ENCODE data around the gene OR5B12. TPM values are rescaled to one million over a fixed set of nuclear protein-coding genes. Genes with fewer than 3 reads are reported as not detected.

OR5B12 gene
- polyA plus RNA-seq, 10 donors: not detected

Other genes starting within 250 kb of the OR5B12 start
- gene OR1S2, start 238.1 kb downstream of the OR5B12 start, polyA plus RNA-seq (ENCODE audit: insufficient read length in 10 of 10): not detected
- not detected for gene OR1S1, start 229.5 kb downstream of the OR5B12 start, polyA plus RNA-seq (ENCODE audit: insufficient read length in 10 of 10)
- not detected for gene OR10Q1, start 213.3 kb downstream of the OR5B12 start, polyA plus RNA-seq (ENCODE audit: insufficient read length in 10 of 10)
- not detected for gene OR10W1, start 174.0 kb downstream of the OR5B12 start, polyA plus RNA-seq (ENCODE audit: insufficient read length in 10 of 10)
- not detected for gene OR5B17, start 83.2 kb downstream of the OR5B12 start, polyA plus RNA-seq (ENCODE audit: insufficient read length in 10 of 10)
- not detected for gene OR5B3, start 35.4 kb downstream of the OR5B12 start, polyA plus RNA-seq (ENCODE audit: insufficient read length in 10 of 10)
- not detected for gene OR5B2, start 14.1 kb downstream of the OR5B12 start, polyA plus RNA-seq (ENCODE audit: insufficient read length in 10 of 10)
- not detected for gene OR5B21, start 65.9 kb upstream of the OR5B12 start, polyA plus RNA-seq (ENCODE audit: insufficient read length in 10 of 10)
- 1 to 10 TPM; 2.6 to 6.6 (median 4.2) TPM for gene LPXN, start 133.6 kb upstream of the OR5B12 start, polyA plus RNA-seq (ENCODE audit: insufficient read length in 10 of 10)
- 10 to 100 TPM; 37.1 to 48.6 (median 43.2) TPM for gene ZFP91, start 136.8 kb upstream of the OR5B12 start, polyA plus RNA-seq (ENCODE audit: insufficient read length in 10 of 10)
- gene CNTF, start 180.4 kb upstream of the OR5B12 start, polyA plus RNA-seq (ENCODE audit: insufficient read length in 10 of 10): 1 to 10 TPM in 1 of 10 donors, under 1 TPM in 9; 0.52 to 1.0 (median 0.71) TPM

Data from muscle of back (tissue), 10 donors.